Left lobe of liver (tissue), 2 donors: Measurements from ENCODE around the gene RAB28. TPM values are rescaled to one million over a fixed set of nuclear protein-coding genes. Genes with fewer than 3 reads are reported as not detected.
A peak's percentile ranks its signal among the peaks of the same experiment; 100 is the strongest.
"Not testable (repeated sequence)": the region's sequence is repeated elsewhere in the genome, so short reads cannot be mapped to it uniquely, and the experiment has no call there.

ENCODE experiments used
- ATAC-seq: fragments of 200-7000 bp; cut with Tn5 transposase; one replicate; pipeline ENCODE4 v1.9.1; 2020; ENCODE audit warnings: mild to moderate bottlenecking, moderate library complexity
- DNase-seq: peaks from one replicate; pipeline ENCODE4 v3.0.0-alpha.2; 2020; ENCODE audit warnings: low spot score
- total RNA-seq: library from RNA; stranded (reverse); gene quantifications from one replicate; pipeline ENCODE4 v1.2.1, GENCODE V29; 2021
- donor health status: DM: no; HTN: no; CAD: no; lungs with moderate emphysema.
- donor health status: DM: no; HTN: yes; CAD: no.

Gene RAB28
- total RNA-seq, 1 donor from 2014 or later, result 4.8 TPM

DNA sequence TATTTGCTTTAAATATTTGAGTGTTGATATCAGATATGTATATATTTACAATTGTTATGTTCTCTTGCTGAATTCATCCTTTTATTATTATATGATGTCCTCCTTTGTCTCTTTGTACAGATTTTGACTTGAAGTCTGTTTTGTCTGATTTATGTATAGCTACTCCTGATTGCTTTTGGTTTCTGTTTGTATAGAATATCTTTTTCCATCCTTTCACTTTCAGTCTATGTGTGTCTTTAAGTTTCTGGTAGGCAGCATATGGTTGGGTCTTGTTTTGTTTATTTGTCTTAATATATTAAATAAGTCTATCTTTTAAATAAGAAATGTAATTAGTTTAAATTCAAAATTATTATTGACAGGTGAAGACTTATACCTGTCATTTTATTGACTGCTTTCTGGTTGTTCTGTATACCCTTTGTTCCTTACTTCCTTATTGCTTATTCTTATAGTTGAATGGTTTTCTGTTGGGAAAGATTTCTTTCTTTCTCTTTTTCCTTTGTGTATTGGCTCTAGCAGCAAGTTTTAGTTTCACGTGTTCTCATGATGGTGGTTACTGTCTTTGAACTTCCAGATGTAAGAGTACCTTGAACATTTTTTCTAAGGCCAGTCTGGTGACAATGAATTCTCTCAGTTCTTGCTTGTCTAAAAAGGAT lies 31.1 kb downstream of the RAB28 start:
- DNase-seq (no peak), ATAC-seq (no peak)

DNA sequence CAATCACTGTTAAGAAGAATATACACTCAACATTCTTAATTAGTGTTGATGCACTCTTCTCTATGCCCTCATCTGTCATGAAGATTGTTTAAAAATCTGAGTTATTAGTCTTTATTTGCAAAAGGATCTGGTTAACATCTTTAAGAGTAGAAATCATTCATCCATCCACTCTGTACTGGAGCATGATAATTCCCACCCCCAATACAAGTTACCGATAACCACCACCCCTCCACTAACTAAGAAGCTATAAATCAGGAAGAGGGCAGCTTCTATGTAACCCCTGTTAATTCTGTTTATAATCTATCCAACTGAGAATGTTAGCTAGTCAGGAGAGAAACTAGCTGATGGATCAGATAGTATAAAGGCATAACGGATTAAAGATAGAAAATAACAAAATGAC lies 34.5 kb downstream of the RAB28 start:
- ATAC-seq (no peak), DNase-seq (no peak)

DNA sequence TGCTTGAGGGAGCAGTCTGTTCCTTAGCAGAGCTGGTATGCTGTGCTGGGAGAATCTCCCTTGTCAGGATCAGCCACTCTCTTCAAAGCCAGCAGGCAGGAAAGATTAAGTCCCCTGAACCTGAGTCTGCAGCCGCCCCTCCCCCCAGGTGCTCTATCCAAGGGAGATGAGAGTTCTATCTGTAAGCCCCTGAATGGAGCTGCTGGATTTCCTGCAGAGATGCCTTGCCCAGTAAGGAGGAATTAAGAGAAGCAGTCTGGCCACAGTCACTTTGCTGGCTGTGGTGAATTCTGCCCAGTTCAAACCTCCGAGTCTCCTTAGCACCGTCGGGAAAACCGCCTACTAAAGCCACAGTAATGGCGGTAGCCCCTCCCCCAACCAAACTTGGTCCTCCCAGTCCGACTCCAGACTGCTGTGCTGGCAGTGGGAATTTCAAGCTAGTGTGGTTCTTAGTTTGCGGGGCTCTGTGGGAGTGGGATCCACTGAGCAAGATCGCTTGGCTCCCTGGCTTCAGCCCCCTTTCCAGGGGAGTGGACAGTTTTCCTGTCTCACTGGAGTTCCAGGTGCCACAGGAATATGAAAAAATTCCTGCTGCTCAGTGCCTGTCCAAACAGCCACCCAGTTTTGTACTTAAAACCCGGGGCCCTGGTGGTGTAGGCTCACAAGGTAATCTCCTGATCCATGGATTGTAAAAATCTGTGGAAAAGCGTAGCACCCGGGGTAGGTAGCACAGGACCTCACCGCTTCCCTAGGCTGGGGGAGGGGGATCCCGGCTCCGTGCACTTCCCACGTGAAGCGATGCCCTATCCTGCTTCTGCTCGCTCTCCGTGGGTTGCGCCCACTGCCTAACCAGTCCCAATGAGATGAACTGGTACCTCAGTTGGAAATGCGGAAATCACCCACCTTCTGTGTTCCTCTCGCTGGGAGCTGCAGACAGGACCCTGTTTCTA lies 38.0 kb downstream of the RAB28 start:
- ATAC-seq (no peak), DNase-seq (no peak)

GRCh38 chr4:13441506-13441905 lies 42.6 kb downstream of the RAB28 start:
- ATAC-seq (no peak), DNase-seq (no peak)

GRCh38 chr4:13436962-13437361 lies 47.2 kb downstream of the RAB28 start:
- DNase-seq, result no peak
- no peak for ATAC-seq

- ATAC-seq (no peak), DNase-seq (no peak)
Observed at GRCh38 chr4:13432453-13432852, 51.7 kb downstream of the RAB28 start.

DNA sequence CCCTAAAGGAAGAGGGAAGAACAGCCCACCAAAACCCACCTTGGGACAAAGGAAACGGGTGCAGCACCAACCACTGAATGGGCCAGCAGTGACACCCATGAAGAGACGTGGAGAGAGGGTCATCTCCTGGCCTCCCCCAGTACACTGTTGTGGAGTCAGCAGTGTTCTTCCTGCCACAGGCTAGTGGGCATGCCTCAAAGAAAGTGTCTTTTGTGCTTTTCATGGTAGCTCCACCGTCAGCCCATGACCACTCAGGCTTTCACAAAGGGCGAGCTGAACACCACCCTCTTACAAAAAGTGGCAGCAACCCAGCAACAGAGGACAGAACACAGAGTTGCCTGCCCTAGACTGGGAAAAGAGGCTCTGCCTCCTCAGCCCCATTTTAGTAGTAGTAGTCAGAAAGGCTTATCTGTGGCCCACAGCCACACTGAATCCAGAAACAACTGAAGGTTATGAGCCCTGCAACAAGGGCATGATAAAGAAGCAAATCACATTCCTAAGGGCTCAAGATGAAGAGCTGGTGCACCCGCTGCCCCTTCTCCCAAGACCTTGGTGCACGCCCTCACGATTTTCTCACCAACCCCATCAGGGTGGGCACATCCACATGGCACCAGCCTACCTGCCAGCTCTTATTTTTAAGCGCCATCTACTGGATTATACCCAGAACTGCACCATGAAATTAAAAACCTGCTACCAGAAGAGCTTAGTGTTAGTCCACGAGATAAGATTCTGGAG lies 53.1 kb downstream of the RAB28 start:
- ATAC-seq (peak; percentile 57), DNase-seq (no peak)

- no peak for DNase-seq
- peak; percentile 54 for ATAC-seq
Observed at GRCh38 chr4:13427599-13428325, 56.4 kb downstream of the RAB28 start.

GRCh38 chr4:13415068-13415785 lies 68.9 kb downstream of the RAB28 start:
- no peak for DNase-seq

DNA sequence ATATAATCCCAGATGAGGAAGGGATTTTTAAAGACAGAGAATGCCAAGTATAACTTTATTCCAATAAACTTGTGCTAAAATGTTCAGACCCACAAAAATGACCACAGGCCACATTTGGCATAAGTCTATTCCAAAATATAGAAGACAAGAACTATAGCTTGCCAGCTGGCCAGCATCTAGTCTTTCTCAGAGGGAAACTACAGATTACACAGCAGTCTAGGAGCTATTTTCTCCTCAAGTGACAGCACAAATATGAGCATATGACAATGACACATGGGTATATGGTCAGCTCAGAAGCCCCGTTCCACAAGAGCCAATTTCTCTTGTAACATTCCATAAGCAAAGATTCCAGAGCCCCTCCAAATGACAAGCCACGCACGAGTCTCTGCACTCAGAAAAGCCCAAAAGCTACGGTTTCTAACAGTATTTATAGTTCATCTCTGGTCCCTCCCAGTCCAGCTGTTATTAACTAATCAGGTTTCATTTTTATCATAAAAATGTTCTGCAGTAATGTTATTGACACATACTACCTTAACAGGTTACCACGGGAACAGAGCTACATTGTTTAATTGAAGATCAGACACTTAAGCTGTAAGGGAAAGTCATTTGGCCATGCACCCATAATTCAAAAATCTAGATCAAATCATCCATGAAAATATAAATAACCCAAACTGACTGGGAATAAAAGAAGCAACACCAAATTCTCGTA lies 70.3 kb downstream of the RAB28 start:
- DNase-seq (no peak), ATAC-seq (no peak)

More at GRCh38 chr4:13415068-13415785, 68.9 kb downstream of the RAB28 start:
- no peak for ATAC-seq

DNA sequence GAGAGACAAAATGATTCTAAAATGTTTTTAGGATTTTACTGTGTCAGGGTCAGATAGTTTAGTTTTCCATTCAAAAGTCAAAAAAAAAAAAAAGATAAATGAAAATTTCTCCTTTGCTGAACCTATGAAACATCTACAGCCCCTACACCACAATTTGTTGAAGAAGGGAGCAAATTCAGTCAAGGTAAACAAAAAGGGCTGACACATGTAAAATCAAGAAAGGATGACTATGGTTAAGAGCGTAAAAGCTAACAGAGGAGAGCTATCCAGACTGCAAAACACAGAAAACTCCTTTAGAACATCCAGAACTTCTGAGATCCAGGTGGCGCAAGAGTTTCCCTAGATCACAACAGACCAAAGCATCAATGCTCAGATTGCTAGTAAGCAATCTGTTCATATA lies 72.2 kb downstream of the RAB28 start:
- DNase-seq (no peak), ATAC-seq (no peak)

- ATAC-seq (no peak), DNase-seq (no peak)
Observed at GRCh38 chr4:13409324-13409723, 74.8 kb downstream of the RAB28 start.

DNA sequence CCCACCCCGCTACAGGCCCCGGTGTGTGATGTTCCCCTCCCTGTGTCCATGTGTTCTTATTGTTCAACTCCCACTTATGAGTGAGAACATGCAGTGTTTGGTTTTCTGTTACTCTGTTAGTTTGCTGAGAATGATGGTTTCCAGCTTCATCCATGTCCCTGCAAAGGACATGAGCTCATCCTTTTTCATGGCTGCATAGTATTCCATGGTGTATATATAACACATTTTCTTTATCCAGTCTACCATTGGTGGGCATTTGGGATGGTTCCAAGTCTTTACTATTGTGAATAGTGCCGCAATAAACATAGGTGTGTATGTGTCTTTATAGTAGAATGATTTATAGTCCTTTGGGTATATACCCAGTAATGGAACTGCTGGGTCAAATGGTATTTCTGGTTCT lies 78.0 kb downstream of the RAB28 start:
- DNase-seq, ATAC-seq: not testable (repeated sequence)

GRCh38 chr4:13403833-13404232 lies 80.3 kb downstream of the RAB28 start:
- DNase-seq, result no peak
- ATAC-seq, result no peak

- no peak for ATAC-seq
- DNase-seq, result no peak
Observed at GRCh38 chr4:13403326-13403725, 80.8 kb downstream of the RAB28 start.

GRCh38 chr4:13399257-13399656 lies 84.9 kb downstream of the RAB28 start:
- DNase-seq, result no peak
- no peak for ATAC-seq

DNA sequence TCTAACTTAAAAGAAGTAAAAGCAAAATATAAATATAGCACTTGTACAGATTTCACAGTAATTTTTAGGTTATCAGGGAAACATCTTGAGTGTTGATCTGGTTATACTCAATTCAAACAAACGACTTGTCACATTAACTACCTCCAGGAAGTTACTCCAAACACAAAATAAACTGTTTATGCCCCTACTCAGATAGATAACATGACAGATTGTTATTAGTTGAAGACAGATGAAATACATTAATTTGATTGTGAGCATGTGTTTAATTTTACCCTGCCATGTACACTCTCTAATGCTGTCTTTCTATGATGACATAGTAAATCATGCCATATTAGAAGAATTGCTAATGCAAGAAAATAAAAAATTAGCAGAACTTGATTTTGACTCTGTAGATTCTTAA lies 88.0 kb downstream of the RAB28 start:
- DNase-seq (no peak), ATAC-seq (no peak)

- DNase-seq, ATAC-seq: not testable (repeated sequence)
Observed at GRCh38 chr4:13389901-13390300, 94.2 kb downstream of the RAB28 start.

- ATAC-seq, result no peak
- DNase-seq, result no peak
Observed at GRCh38 chr4:13386405-13387107, 97.6 kb downstream of the RAB28 start.
